HG03060 (cell line): Measurements from ENCODE around the gene HYDIN.
"Not testable (repeated sequence)": the region's sequence is repeated elsewhere in the genome, so short reads cannot be mapped to it uniquely, and the experiment has no call there.

ENCODE experiments used
- ATAC-seq: cut with Tn5 transposase; IDR thresholded peaks from one replicate; pipeline ENCODE4 v1.9.1; 2021; ENCODE audit warnings: low read depth, moderate number of reproducible peaks; ENCODE audit not compliant: unreplicated experiment

Gene HYDIN

GRCh38 chr16:71226229-71227141 lies 4.0 kb downstream of the HYDIN start:
- no peak for ATAC-seq

- ATAC-seq: no peak
Observed at GRCh38 chr16:71225145-71225544, 5.4 kb downstream of the HYDIN start.

DNA sequence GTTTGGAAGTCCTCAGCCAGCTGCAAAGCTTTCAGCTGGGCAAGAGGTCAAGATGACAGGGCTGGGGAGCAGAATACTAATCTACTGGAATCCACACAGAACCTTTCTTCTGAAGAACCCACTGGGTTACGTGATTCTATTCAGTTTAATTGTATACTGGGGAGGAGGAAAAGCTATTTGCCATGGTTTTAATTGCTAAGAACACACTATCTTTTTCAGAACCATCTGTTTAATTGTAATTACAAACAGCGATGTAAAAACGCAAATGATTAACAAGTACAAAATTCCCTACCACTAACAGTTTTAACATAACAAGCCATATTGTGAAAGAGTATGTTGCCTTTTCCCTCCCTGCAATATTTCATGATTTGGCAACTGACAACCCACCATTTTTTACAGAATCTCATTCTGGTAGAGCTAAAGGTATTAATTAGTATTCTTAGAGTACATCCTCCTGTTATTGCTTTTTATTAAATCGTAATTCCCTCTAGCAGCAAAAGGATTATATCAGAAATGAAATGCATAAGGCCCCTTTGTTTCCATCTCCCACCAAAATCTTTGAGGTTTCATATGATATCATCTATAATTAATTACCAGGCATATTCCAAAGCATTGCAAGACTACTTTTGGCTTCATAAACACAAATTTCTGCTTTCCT lies 12.1 kb downstream of the HYDIN start:
- no peak for ATAC-seq

DNA sequence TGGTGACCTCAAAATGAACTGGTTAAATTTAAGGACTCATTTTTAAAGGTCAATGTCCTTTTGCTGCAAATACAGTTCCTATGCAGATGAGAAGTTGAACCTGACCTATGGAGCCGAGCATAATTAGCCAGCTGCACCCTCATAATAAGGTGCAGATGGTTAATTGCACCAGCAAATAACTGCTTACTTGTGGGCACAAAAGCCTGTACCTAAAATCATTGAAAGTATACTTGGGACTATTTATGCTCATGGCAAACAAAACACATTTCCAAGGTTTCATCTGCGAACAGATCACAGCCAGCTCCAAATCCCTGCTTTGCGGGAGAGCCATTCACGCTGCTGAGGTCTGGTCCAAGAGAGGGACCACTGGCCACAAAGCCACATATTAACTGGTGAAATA lies 13.0 kb downstream of the HYDIN start:
- ATAC-seq: no peak

- no peak for ATAC-seq
Observed at GRCh38 chr16:71216714-71217113, 13.8 kb downstream of the HYDIN start.

GRCh38 chr16:71214746-71215381 lies 15.7 kb downstream of the HYDIN start:
- no peak for ATAC-seq

GRCh38 chr16:71205482-71206131 lies 24.9 kb downstream of the HYDIN start:
- no peak for ATAC-seq

DNA sequence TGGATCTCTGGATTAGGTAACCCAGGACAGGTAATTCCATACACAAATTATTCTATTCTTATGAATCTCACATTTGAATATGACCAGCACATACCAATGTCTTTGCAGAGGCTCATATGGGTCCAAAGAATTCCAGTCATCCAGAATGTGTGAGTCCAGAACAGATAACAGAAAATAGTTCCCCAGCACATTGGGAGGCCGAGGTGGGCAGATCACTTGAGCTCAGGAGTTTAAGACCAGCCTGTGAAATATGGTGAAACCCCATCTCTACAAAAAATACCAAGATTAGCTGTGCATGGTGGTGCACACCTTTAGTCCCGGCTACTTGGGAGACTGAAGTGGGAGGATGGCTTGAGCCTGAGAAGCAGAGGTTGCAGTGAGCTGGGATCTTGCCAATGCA lies 26.9 kb downstream of the HYDIN start:
- ATAC-seq: no peak

DNA sequence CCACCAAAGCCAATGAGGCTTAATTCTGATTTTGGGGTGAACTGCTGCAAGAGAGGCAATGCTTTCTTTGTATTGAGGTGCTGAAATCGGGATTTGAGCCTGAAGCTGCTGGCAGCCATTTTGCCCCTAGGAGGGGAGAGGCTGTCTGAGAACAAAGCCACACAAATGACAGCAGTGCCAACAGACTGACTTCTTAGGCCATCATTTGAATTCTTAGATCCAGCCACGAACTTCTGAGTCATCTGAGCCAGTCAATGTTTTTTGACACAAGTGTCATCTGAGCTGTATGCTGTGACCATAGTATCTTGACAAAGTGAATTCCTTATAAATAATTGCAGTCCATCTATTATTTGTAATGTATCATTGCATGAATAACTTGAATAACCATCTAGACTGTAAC lies 29.0 kb downstream of the HYDIN start:
- ATAC-seq: no peak

GRCh38 chr16:71201054-71201453 lies 29.5 kb downstream of the HYDIN start:
- ATAC-seq: no peak

GRCh38 chr16:71198408-71198807 lies 32.1 kb downstream of the HYDIN start:
- no peak for ATAC-seq

DNA sequence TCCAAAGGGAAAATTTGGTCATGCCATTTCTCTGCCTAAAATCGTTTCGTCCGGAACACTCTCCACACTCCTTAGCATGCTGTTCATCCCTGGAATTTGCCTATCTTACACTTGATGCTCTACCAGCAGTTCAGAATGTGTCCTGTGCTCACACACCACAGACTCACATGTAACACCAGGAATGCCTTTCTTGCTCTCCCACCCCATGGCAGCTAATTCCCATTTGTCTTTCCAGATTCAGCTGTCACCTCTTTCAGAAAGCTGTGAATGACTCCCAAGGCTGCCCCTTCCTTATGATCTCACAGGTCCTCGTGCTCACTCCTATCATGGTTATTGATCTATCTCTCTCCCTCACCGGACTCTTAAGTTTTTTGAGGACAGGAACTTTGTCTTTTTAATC lies 38.1 kb downstream of the HYDIN start:
- ATAC-seq: no peak

DNA sequence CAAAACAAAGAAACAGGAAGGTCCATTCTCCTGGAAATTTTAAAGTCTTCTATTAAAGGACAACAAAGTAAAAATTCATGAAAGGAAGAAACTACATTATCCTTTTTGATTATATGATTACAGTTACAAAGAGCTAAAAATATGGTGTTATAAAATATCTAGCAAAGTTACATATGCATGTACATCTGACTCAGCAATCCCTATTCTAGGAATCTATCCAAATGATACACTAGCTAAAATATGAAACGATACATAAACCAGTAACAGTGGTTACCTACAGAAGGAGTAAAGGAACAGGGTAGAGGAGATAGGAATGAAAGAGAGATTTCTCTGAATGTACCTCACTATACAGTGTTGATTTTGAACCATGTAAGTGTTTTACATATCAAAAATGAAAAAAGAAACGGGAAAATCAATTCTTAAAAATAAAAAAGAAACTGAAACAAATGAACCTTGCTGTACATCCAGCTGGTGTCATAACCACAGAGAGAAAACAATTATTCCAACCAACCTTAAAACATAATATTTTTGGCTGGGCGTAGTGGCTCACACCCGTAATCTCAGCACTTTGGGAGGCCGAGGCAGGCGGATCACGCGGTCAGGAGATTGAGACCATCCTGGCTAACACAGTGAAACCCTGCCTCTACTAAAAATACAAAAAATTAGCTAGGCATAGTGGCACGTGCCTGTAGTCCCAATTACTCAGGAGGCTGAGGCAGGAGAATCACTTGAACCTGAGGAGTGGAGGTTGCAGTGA lies 41.4 kb downstream of the HYDIN start:
- ATAC-seq: no peak

GRCh38 chr16:71185347-71185746 lies 45.2 kb downstream of the HYDIN start:
- ATAC-seq: no peak

DNA sequence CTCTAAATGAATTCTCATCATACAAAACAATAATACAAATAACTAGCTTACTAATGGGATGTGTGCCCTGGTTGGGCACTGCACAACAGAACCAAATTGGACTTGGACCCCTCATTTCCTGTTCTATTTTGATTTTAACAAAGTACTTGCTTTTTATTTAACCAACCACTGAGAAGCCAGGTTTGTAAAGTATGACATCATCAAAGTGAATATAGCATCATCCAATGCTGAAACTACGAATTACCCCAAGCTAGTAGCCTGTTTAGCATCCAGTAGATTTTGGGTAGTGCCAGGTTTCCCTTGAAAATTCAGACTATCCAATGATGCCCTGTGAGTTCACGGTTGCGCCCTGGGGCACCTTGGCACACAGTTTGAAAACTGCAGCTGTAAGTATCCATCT lies 51.0 kb downstream of the HYDIN start:
- ATAC-seq: no peak

DNA sequence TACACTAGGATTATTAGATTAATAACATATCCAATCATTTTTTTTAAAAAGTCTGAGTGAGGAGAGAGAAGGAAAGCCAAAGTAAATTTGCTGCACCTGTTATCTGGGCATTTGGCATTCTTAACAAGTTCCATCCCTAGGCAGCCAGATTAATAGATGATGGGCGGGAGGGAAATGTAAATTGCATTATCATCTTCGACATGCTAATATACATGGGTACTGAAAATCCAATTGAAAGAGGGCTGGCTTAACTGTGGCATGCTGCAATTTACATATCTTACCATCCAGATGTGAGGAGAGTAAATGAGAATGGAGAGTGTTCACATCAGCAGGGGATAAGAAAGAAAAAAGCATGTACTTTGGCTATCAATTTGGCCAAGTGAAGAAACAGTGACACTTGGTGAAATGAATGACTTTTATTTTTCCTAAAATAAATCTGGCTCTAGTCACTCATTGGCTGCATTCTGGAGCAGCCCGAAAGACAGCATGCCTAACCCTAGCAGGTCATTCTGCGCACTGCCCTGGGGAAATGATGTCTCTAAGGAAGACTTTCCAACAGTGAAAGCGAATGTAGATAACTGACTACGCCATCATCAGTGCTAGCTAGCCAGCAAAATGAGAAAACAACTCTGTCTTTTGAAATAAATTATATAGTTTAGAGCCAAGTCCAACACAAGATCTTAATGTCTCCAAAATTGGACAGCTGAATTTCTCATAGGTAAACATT lies 57.9 kb downstream of the HYDIN start:
- no peak for ATAC-seq

GRCh38 chr16:71161007-71161406 lies 69.5 kb downstream of the HYDIN start:
- ATAC-seq: not testable (repeated sequence)

DNA sequence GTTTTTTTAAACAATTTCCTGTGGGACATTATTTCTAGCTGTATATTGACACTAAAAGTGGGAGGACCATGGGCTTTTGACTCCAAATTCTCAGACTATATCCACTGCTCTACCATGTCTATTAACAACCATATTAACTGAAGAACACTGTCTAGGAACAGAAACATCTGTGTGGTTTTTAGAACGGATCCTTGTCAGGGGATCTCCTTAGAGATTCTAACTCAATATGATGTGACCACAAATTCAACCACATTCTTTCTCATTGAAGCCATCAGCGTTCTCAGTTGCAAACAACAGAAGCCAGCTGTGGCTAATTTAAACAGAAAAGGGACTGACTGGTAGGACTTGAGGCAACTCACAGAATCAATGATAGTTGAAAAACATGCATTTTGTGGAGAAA lies 73.2 kb downstream of the HYDIN start:
- ATAC-seq: not testable (repeated sequence)

- ATAC-seq: not testable (repeated sequence)
Observed at GRCh38 chr16:71153329-71153728, 77.2 kb downstream of the HYDIN start.

GRCh38 chr16:71151654-71152053 lies 78.9 kb downstream of the HYDIN start:
- ATAC-seq: not testable (repeated sequence)
